ENCODE measurements around the gene RETREG3.

GRCh38 chr17:42563543-42563942 is 45.6 kb downstream of the RETREG3 start:
- TF ChIP-seq TAF1 (IDR thresholded peaks at IDR 0.05; ENCODE audit: borderline replicate concordance, insufficient read depth, low read length) (no peak), REST (IDR thresholded peaks at IDR 0.05; ENCODE audit: insufficient read depth in 1 of 2, low read depth in 2 of 2, low read length in 2 of 2) (no peak), SIN3A (IDR thresholded peaks at IDR 0.05; ENCODE audit: borderline replicate concordance, insufficient read depth, low read length) (no peak), POLR2AphosphoS5 (IDR thresholded peaks at IDR 0.05; ENCODE audit: low read depth, low read length) (no peak)
